WTC11 (cell line): Measurements from ENCODE around the gene GDF2.

ENCODE experiments used
- AFF4 ChIP-seq: sonication (generic); formaldehyde crosslinking; IDR thresholded peaks from 2 replicates; pipeline ENCODE4 v1.8.1; 2023; ENCODE audit warnings: mild to moderate bottlenecking, missing genetic modification reagents, borderline replicate concordance
- CTCF ChIP-seq: fragments of 200-600 bp; IDR thresholded peaks from 2 replicates; pipeline ENCODE4 v1.8.0; 2022; ENCODE audit warnings: antibody characterized with exemption
- NR2C2 ChIP-seq: sonication (generic); formaldehyde crosslinking; IDR thresholded peaks from 2 replicates; pipeline ENCODE4 v1.8.0; 2022; ENCODE audit warnings: mild to moderate bottlenecking, missing genetic modification reagents
- RORB ChIP-seq: fragments of 250-450 bp; sonication (Bioruptor Pico); IDR thresholded peaks from 2 replicates; pipeline ENCODE4 v1.9.0; 2021; ENCODE audit warnings: mild to moderate bottlenecking
- TEAD1 ChIP-seq: sonication (generic); formaldehyde crosslinking; IDR thresholded peaks from 2 replicates; pipeline ENCODE4 v1.8.0; 2022; ENCODE audit warnings: mild to moderate bottlenecking, missing genetic modification reagents
- ZBTB21 ChIP-seq: sonication (generic); formaldehyde crosslinking; IDR thresholded peaks from 2 replicates; pipeline ENCODE4 v1.8.1; 2023; ENCODE audit warnings: mild to moderate bottlenecking, missing genetic modification reagents, borderline replicate concordance
- ZNF532 ChIP-seq: fragments of 250-450 bp; sonication (Bioruptor Pico); IDR thresholded peaks from 2 replicates; pipeline ENCODE4 v1.9.0; 2021; ENCODE audit warnings: mild to moderate bottlenecking, borderline replicate concordance
- TF ChIP-seq, protein P1 (sequence below): sonication (generic); formaldehyde crosslinking; IDR thresholded peaks from 2 replicates; pipeline ENCODE4 v1.8.1; 2023; ENCODE audit warnings: mild to moderate bottlenecking, moderate library complexity, missing genetic modification reagents
- TF ChIP-seq, protein P2 (sequence below): sonication (generic); formaldehyde crosslinking; IDR thresholded peaks from 2 replicates; pipeline ENCODE4 v1.8.0; 2022; ENCODE audit warnings: mild to moderate bottlenecking, missing genetic modification reagents

- TF ChIP-seq, protein P1, sequence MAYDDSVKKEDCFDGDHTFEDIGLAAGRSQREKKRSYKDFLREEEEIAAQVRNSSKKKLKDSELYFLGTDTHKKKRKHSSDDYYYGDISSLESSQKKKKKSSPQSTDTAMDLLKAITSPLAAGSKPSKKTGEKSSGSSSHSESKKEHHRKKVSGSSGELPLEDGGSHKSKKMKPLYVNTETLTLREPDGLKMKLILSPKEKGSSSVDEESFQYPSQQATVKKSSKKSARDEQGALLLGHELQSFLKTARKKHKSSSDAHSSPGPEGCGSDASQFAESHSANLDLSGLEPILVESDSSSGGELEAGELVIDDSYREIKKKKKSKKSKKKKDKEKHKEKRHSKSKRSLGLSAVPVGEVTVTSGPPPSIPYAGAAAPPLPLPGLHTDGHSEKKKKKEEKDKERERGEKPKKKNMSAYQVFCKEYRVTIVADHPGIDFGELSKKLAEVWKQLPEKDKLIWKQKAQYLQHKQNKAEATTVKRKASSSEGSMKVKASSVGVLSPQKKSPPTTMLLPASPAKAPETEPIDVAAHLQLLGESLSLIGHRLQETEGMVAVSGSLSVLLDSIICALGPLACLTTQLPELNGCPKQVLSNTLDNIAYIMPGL (CRISPR knock-in tag): no peak
- no peak for TF ChIP-seq CTCF
- no peak for TF ChIP-seq NR2C2 (CRISPR knock-in tag)
- TF ChIP-seq, protein P2, sequence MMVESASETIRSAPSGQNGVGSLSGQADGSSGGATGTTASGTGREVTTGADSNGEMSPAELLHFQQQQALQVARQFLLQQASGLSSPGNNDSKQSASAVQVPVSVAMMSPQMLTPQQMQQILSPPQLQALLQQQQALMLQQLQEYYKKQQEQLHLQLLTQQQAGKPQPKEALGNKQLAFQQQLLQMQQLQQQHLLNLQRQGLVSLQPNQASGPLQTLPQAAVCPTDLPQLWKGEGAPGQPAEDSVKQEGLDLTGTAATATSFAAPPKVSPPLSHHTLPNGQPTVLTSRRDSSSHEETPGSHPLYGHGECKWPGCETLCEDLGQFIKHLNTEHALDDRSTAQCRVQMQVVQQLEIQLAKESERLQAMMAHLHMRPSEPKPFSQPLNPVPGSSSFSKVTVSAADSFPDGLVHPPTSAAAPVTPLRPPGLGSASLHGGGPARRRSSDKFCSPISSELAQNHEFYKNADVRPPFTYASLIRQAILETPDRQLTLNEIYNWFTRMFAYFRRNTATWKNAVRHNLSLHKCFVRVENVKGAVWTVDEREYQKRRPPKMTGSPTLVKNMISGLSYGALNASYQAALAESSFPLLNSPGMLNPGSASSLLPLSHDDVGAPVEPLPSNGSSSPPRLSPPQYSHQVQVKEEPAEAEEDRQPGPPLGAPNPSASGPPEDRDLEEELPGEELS (CRISPR knock-in tag): no peak
- TF ChIP-seq AFF4: no peak
- TF ChIP-seq TEAD1 (CRISPR knock-in tag): no peak
- TF ChIP-seq ZNF532 (CRISPR knock-in tag): no peak
- TF ChIP-seq ZBTB21 (CRISPR knock-in tag): no peak
- no peak for TF ChIP-seq RORB
Observed at GRCh38 chr10:47336387-47337134, 14.3 kb downstream of the GDF2 start.
